Measurements from ENCODE around the gene MRPL53.
"Not testable (repeated sequence)": the region's sequence is repeated elsewhere in the genome, so short reads cannot be mapped to it uniquely, and the experiment has no call there.

The MRPL53 gene

DNA sequence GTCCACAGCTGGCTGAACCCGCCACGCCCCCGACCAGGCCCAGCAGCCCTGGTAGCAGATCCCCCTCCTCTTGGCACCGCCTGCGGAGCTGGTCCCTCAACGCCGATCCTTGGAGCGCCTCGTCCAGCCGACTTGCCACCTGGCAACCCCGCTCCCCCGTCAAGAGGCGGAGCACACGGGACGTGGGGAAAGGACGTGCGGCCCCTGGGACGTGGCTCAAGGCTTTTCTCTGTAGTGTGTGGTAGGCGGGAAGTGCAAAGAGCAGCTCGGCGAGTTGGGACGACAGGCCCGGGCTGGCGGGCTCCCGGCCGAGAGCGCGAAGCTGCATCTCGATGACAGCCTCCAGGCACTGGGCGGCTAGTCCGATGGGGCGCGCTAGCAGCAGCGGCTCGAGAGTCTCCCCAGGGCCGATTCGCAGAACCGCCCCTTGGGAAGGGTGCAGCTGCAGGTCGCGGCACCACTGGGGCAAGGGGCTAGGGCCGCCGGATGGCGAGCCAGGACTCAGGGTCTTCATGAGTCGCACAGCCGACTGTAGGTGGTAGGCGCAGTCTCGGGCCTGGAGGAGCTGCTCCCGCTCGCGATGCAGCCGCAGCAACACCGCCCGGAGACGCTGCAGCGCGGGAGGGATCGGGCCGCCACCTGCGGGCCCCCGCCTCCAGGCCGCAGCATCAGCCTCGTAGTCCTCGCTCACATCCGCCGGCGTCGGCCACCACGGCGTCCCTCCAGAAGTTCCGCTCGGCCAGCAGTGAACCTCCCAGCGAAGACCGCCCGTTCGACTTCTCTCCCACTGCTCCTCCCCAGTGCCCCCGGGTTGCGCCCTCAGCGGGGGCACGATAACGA lies 9.7 kb upstream of the MRPL53 start:
- DNase-seq (ENCODE audit: low read depth): no peak

DNA sequence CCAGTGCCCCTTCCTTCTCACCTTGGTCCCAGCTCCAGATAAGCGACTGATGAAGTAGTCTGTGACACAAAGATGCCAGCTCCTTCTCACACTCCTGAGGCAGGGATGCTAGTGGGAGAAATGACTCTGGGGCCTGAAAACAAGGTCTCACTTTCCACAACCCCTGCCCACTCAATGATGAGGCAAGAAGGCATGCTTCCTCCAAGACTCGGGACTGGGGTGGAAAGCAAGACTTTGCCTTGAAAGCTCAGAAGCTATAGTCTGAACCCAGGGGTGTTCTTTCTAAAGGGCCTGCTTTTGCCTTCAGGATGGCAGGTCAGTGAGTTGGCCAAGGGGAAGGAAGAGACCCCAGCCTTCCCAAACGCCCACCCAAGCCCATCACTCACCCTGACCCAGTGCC lies 9.0 kb upstream of the MRPL53 start:
- DNase-seq (ENCODE audit: low read depth): no peak

DNA sequence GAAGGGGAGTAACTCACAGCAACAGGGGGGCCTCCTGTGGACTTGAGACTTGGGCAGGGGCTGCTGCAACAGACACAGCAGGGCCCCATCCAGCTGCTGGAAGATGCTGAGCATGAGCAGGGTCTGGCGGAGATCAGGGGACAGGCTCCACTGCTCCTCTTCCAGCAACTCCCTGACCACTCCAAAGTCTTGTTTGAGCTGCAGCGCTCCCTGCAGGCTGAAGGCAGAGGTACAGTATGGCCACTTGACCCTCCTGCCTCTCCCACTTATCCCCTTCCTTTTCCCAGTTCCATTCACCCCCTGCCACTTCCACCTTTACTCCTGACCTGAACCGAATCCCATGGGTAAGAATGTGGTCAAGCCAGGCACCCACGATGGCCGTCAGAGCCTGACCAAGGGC lies 2.4 kb upstream of the MRPL53 start:
- DNase-seq (ENCODE audit: low read depth): no peak

DNA sequence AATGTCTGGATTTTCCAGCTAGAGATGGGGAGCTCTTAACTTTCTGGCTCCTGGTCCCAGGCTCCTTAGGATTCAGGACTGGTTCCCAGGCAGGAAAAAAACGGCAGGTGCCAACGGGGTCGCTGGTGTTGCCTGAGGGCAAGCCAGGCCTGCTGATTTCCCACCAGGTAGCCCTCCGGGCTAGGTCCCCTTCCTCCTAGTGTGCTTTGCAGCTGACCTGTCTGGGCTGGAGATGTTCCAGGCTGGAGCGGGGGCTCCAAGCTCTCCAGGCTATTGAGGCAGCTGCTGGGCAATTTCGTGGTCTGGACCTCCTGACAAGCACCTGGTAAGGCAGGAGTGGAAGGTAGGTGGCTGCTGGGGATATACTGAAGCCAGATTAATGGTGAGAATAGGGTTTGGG lies 2.0 kb upstream of the MRPL53 start:
- DNase-seq (ENCODE audit: low read depth): no peak

DNA sequence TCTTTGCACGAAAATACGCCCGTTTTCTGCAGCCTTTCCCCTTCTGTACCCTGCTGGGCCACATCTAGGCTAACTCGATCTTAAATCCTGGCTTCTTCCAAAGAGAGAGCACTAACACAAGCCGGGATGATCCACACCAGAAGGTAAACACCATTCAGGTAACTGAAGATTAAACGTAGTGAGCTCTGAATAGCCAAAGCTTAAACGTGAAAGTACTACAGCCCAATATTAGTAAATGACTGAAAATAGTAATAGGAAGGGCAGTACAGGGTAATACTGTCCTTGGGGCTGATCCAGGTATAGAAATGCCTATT lies 422 bp upstream of the MRPL53 start:
- no peak for DNase-seq (ENCODE audit: low read depth)

DNA sequence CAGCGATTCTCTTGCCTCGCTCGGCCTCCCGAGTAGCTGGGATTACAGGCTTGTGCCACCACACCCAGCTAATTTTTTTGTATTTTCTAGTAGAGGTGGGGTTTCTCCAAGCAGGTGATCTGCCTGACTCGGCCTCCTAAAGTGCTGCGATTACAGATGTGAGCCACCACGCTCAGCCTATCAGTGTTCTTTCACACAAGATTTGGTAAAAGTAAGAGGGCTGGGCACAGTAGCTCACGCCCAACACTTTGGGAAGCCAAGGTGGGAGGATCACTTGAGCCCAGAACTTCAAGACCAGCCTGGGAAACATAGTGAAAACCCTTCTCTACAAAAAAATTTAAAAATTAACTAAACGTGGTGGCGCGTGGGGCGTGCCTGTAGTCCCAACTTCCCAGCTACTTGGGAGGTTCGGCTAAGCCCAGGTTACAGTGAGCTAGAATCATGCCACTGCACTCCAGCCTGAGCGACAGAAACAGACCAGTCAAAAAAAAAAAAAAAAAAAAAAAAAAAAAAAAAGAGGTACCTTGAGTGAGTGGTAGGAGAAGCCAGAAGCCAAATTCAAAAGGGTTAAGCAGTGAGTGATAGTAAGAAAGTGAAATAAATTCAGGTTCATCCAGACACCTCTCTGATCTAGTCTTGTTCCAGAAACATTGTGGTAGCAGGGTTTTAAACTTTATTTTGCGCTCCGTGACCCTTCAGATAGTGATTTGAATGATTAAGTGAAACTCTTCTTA lies 981 bp downstream of the MRPL53 start:
- DNase-seq (ENCODE audit: low read depth): no peak

DNA sequence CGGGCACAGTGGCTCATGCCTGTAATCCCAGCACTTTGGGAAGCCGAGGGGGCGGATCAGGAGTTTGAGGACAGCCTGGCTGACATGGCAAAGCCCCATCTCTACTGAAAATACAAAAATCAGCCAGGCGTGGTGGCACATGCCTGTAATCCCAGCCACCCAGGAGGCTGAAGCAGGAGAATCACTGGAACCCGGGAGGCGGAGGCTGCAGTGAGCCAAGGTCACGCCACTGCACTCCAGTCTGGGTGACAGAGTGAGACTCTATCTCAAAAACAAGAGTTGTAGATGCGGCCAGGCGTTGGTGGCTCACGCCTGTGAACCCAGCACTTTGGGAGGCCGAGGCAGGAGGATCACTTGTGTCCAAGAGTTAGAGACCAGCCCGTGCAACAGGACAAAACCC lies 1.7 kb downstream of the MRPL53 start:
- not testable (repeated sequence) for DNase-seq (ENCODE audit: low read depth)

DNA sequence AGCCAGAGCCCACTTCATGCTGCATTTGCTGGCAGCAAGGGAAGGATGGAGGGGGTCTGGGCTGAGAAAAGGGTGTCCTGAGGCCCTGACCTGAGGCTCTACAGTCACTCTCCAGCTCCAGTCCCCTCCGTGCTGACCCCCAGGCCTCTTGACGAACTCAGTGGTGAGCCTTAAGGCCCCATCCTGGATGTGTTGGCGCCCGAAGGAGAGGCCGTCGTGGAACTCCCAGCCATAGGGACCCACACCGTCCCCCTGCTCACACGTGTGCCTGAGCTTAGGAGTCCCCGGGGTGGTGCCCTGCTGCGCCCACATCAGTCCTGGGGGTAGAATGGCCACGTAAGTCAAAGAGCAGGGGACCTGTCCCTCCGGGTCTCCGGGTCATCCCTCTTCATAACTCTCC lies 8.1 kb downstream of the MRPL53 start:
- DNase-seq (ENCODE audit: low read depth): no peak

DNA sequence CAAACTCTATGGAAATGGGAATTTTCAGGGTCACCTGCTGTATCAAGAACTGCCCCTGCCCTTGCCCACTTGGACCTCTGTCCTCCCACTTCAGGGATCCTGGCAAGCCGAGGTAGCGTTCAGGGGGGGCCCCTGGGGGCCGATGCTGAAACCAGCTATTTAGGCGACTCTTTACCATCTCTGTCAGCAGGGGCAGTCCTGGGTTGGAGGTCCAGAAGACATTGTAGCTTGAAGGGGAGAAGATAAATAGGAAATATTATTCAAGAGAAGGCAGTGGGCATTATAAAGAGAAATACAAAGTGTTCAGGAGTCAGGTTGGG lies 9.7 kb downstream of the MRPL53 start:
- no peak for DNase-seq (ENCODE audit: low read depth)

DNA sequence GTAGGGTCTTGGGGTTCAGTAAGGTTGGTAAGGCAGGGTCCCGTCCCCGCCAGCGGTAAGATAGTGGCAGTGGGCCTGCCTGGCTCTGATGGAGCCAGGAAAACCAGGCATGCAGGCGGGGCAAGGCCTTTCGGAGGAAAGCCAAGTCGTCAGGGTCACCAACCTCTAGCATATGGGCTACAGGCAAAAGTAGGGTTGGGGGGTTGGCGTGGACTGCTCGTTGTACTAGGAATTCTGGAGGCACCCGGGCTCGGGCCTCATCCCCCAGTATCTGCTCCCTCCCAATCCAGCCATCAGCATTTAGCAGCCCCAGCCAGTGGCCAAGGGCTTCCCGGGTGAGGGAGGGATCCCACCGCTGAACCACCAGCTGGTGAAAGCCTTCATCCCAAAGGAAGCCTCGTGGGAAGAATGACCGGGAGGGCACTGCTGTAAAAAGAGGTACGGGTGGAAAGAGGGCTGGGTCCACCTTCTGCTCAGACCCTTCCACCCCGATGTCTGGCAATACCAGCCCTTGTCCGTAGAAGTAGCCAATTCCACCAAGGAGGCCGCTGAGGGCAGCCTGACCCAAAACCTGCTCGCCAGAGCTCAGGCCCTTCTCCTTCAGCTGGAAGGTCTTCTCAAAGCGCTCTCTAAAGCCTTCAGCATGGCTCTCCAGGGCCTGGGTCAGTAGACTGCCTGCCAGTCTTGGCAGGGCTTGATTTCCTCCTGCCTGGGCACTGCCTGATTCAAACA lies 10.3 kb downstream of the MRPL53 start:
- DNase-seq (ENCODE audit: low read depth): no peak

DNA sequence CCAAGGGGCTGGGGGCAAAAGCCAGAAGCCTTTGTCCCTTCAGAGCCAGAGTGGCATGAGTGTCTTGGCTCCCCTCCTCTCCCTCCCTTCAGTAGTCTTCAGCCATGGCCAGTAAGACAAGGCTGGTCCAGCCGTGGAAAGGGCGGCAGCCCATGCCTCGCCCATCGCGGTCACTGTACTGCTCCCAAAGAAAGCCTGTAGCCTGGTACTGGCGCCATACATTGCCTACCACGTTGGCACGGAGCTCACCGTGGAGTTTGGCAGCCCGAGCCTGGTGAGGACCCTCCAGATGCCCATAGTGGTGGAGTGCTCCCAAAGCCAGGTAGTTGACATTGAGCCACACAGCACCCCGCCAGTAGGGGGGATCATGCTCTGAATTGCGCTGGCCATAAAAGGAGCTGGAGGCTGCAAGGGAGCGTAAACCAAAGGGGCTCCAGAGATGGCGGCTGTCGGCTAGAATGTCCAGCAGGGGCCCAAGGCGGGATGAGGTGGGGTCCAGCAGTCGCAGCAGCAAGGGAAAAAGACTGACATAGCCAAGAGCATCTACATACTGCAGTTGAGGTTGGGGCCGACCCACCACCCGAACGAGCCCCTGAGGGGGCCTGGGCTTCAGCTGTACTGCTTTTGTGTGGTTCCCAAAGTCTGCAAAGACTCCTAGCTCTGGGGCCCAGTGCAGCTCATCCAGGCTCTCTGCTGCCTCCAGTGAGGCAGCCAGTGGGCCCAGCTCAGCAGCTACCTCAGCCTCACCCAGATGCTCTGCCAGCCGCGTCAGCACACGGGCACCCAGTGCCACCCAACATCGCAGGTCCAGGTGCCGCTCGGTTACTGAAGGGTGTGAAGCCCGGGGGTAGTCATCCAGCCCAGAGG lies 11.1 kb downstream of the MRPL53 start:
- DNase-seq (ENCODE audit: low read depth): no peak

DNA sequence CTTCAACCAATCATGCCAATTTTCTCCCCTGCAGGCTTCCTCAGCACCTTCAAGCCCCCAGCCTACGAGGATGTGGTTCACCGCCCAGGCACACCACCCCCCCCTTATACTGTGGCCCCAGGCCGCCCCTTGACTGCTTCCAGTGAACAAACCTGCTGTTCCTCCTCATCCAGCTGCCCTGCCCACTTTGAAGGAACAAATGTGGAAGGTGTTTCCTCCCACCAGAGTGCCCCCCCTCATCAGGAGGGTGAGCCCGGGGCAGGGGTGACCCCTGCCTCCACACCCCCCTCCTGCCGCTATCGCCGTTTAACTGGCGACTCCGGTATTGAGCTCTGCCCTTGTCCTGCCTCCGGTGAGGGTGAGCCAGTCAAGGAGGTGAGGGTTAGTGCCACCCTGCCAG lies 12.3 kb downstream of the MRPL53 start:
- DNase-seq (ENCODE audit: low read depth): not testable (repeated sequence)

DNA sequence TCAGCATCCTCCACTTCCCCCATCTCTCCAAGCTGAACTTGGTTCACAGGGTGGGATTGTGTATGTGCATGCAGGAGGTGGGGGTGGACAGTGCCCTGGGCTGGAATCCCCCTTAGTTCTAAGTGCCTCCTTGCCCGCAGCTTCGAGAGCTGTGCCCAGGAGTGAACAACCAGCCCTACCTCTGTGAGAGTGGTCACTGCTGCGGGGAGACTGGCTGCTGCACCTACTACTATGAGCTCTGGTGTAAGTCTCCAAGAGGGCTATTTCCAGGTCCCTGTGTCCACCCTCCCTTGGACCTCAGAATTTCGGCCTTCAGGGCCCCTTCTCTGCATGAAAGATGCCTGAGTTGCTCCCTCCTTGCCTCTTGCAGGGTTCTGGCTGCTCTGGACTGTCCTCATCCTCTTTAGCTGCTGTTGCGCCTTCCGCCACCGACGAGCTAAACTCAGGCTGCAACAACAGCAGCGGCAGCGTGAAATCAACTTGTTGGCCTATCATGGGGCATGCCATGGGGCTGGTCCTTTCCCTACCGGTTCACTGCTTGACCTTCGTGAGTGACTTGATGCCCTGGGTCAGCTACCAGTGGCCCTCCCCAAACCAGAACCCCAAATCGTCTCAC lies 12.9 kb downstream of the MRPL53 start:
- not testable (repeated sequence) for DNase-seq (ENCODE audit: low read depth)

DNA sequence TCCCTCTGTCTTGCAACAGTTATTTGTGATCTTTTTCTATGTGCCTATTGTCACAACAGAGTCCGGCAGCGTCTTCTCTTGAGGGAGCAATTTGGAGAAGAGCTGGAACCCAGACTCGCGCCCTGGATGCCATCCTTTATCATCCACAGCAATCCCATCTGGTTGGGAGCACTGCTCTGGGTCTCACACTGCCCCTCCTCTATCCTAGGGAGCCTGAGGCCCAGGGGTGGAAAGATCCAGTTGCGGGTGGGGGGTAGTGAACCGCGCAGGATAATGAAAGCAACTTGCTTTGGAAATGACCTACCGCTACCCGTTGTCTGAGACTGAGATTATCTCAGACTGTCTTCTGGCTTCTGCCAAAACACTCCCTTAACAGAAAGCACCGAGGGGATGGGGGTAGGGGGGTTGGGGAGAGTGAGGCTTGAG lies 13.5 kb downstream of the MRPL53 start:
- DNase-seq (ENCODE audit: low read depth): no peak

DNA sequence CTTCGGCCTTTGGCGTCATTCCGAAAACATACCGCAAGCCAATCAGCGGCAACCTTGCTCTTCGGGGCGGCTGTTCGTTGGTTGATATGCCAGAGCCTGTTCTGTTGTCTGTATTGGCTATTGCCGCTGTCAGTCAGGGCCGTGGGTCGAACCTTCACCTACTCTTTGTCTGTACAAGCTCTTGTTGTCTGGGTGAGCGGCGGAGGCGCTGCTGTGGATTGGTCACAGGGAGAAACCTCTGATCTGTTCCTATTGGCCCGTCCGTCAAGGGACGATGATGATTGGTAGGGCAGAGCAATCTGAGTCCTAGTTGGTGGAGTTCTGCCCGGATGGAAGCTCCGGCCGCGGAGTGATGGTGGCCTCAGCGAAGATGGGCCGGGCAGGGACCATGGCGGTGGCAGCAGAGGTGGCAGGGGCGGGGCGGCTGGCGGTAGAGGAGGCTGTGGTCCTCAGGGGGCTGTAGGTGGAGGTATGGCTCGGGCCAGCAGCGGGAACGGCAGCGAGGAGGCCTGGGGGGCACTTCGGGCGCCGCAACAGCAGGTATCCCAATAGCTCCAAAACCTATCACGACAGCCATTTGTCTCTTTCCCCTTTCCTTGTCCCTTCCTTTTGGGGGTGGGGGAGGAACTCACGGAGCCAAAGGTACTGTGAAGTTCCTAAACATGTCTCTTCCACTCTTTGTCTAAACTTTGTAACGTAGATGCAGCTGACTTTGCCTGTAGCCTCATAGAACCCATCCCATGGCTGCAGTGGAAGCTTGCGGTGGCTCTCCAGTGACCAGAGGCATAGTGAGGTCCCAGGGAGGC lies 14.1 kb downstream of the MRPL53 start, which contains the start of gene WBP1:
TSS of gene WBP1 (plus strand) at position 307 of the 806 bp plus-strand sequence. CDS start at position 472, 165 bp downstream.
- peak; percentile 99 for DNase-seq (ENCODE audit: low read depth)

DNA sequence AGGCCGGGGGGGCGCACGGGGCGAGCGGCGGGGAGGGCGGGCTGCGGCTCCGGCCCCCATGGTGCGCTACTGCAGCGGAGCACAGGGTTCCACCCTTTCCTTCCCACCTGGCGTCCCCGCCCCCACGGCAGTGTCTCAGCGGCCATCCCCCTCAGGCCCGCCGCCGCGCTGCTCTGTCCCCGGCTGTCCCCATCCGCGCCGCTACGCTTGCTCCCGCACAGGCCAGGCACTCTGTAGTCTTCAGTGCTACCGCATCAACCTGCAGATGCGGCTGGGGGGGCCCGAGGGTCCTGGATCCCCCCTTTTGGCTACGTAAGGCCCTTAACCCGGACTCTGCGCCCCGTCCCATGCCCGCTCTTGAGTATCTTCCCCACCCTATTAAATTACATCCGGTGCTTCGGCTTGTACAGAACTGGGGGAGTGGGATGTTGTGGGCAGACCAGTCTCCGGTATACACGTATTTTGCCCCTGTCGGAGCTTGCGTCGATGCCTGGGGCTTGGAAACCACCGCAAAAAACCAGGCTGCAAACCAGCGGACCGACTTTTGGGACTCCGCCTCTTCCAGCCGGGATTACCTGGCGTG lies 14.8 kb downstream of the MRPL53 start:
- DNase-seq (ENCODE audit: low read depth): no peak

DNA sequence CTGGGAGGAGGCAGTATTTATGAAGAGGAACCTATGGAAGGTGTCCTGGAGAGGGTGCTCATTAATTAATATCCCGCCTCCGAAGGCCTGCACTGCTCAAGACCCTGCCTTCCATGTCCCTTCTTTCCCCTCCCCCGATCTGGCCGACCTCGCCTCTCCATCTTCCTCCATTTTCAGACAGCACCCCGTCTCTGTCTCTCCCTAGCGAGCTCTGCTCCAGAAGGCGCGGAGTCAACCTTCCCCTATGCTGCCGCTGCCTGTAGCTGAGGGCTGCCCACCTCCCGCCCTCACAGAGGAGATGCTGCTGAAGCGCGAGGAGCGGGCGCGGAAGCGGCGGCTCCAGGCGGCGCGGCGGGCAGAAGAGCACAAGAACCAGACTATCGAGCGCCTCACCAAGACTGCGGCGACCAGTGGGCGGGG lies 15.3 kb downstream of the MRPL53 start:
- no peak for DNase-seq (ENCODE audit: low read depth)

DNA sequence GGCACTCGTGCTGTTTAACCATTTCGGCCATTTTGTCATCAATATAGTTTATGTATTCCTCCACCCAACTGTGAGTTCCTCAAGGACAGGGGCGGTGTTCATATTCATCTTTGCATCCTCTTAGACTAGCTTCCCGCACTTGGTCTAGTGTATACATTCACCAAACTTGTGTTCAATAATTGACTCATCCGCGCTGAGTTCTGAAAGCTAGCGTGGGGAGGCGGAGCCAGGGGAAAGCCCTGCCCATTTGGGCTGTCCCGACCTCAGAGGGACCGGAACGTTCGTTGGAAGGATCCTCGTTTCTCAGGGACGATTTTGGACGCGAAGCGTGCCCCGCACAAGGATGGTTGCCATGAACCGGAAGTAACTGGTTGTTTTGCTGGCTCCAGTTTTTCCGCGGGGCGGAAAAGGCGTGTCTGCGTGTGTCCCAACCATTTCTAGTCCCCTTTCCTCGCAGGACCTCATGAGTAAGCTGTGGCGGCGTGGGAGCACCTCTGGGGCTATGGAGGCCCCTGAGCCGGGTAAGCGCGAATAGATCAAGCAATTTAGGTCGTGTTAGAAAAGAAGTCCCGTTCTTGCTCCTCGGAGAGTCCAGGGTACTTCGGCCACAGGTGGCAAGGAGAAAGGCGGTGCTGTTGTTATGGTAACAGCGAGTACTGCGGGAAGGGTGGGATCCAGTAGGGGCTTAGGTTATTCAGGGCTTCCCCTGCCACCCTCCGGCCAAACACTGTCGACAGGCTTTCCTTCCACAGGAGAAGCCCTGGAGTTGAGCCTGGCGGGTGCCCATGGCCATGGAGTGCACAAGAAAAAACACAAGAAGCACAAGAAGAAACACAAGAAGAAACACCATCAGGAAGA lies 17.6 kb downstream of the MRPL53 start, which contains the start of gene INO80B:
TSS of gene INO80B (plus strand) at position 434 of the 858 bp plus-strand sequence. CDS start at position 464, 30 bp downstream.
- DNase-seq (ENCODE audit: low read depth): peak; percentile 94

DNA sequence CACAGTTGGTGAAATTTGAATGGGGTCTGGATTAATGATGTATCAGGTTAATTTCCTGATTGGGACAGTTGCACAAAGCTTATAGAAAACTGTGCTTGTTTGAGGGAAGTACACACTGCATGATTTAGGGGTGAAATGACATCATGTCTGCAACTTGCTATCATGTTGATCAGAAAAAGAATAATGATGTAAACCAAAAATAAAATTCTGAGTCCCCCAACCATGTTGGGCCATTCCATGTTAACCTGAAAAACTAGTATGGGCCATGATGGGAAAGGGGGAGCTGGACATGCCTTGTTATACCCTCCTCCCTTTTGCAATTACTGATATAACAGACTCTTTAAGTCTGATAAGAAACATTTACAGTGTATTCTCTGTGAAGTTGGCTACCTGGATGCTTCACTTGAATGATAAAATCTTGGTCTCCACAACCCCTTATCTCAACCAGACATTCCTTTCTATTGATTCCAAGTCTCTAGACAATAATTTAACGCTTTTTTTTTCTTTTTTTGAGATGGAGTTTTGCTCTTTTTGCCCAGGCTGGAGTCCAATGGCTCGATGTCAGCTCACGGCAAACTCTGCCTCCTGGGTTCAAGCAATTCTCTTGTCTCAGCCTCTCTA lies 21.8 kb downstream of the MRPL53 start:
- DNase-seq (ENCODE audit: low read depth): no peak

Measured in CMK (cell line).